Activated CD4-positive, CD25-positive, alpha-beta regulatory T cell treated with anti-CD3 and anti-CD28 coated beads, Interleukin-2, amount 50 U/mL, for 72 hours (primary cell): ENCODE results near the gene PTMA.
"Not testable (repeated sequence)": the region's sequence is repeated elsewhere in the genome, so short reads cannot be mapped to it uniquely, and the experiment has no call there.

ENCODE experiments used
- DNase-seq: peaks from one replicate; pipeline ENCODE4 v3.0.0; 2021

PTMA gene

GRCh38 chr2:231717281-231718171 lies 9.2 kb downstream of the PTMA start:
- peak; percentile 61 for DNase-seq

DNA sequence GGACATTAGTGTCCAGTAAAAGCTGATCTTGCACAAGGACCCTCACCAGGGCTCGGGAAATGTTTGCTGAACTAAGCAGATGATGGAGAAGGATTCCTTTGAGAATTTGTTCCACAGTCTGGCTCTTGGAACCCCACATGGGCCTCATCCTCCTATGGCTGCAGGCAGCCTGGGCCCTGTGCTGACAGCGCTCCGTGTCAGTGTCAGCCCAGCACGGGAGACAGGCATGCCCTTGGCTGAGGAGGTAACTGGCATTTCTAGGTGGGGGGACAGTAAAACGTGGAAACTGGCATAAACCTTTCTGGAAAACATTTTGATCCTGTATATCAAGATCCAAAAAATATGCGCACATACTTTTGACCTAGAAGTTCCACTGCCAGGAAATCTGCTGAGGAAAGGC lies 10.5 kb downstream of the PTMA start:
- DNase-seq: no peak

DNA sequence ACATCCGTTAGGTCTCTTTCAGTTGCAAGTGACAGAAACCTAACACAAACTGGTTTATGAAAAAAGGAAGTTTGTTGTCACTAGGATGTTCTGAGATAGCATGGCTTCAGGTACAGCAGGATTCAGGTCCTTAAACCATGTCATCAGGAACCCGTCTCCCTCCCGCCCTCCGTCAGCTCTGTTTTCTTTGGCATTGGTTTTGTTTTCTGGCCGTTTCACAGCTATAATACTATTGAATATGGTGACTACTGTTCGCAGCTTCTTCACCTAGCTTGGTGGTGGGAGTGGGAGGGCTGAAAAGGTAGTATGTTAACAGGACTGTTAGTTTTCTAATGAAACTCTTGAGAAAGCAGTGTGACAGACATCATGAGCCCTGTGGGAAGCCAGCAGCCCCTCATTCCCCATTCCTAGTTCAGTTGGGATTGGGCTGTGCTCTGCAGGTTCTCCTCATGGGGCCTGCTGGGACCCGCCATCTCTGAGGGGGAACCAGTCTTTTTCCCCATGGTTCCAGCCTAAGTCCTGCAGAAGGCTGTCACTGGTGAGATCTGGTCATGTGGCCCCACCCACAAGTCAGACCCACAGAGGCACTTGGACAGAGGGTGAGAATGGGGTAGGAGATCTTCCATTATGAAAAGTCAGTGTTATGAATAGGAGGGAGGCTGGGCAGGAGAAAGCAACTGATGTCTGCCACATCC lies 12.1 kb downstream of the PTMA start:
- DNase-seq: no peak

- DNase-seq: no peak
These were observed 13.0 kb downstream of the PTMA start for GRCh38 chr2:231720987-231721966.

GRCh38 chr2:231722721-231723307 lies 14.5 kb downstream of the PTMA start:
- DNase-seq: no peak

DNA sequence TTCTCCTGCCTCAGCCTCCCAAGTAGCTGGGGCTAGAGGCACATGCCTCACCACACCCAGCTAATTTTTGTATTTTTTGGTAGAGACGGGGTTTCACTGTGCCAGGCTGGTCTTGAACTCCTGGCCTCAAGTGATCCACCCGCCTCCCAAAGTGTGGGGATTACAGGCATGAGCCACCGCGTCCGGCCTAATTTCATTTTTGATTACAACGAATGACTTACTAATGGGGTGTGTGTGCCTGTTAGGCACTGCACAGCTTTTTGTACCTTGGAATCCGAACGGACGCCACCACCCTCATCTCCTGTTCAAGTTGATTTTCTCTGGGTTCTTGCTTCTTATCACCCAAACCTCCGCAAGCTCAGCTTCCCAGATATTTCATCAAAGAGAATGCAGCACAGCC lies 17.2 kb downstream of the PTMA start:
- no peak for DNase-seq

GRCh38 chr2:231726276-231726675 lies 18.0 kb downstream of the PTMA start:
- DNase-seq: no peak

DNA sequence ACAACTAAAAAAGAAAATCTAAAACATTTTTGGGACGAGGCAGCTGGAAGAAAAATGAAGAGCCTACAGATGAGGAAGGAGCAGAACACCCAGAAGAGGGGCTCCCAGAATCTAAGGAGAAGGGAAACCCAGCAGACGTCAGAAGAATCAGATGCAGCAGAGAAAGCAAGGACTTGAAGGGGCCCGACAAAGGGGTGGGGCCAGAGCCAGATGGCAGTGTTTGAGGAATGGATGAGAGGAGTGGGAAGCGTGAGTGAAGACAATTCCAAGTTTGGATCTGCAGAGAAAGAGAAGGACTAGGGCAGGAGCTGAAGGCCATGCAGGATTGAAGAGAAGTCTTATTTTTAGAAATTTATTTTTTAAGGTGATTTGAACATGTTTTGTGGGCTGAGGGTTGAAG lies 19.3 kb downstream of the PTMA start:
- DNase-seq: no peak

GRCh38 chr2:231732604-231733003 lies 24.3 kb downstream of the PTMA start:
- DNase-seq: no peak

- DNase-seq: no peak
These were observed 29.4 kb downstream of the PTMA start for GRCh38 chr2:231737761-231738160.

DNA sequence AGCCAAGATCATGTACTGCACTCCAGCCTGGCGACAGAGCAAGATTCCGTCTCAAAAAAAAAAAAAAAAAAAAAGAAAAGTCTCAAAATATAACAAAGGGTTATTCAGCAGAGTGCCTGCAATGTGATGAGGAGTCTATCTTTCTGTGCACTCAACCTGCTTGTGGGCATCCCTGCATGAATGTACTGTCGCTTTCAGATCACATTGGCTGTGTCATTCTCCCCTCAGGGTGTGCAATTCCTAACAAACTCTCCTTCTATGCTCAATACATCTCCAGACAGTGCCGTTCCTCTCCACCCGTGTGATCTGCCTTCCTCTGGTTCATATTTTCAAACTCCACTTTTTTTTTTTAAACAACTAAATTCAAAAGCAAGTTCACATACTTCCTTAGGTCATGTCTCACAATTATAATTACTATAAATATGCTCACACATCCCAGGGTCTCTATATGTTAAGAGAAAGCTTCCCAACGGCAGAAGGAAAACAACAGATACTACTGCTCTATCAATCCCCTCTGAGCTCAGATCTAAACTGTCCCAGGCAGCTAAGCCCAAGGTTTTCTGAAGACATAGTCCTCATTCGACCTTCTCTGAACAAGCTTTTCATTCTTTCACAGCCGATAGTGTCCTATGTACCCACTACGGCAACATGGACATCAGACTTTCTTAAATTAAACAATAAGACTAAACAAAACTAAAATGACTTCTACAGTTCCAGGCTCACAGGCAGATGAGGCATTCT lies 35.2 kb downstream of the PTMA start:
- no peak for DNase-seq

DNA sequence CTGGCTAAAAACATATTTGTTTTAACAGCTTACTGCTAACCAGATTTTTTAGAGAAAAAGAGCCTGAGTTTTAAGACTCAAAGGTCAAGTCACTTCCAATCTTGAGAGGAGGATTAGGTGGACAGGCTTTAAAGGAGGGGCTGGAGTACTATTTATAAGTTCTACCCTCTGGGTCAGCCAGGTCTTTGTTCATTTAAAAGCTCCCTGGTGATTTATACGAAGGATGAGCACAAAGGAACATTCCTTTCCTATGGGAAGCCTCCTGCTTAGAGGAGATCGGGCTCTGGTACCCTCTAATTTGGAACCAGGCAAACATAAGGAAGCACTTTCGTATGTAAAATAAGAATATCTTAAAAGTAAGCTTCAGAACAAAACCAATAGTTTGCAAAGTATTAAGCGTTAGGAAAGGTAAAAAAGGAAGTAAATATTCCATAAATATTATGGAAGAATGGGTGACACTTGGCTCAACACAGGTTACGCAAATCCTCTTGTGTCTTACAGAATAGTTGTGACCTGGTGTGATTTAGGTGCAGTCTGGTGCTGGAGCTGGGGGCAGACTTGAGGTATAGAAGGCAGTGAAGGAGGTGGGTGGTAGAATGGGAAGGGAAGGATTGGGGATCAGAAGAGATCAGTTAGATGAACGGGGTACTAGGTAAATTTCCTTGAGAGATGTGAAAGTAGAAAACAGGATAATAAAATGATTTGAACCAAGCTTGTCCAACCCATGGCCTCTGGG lies 37.1 kb downstream of the PTMA start:
- DNase-seq: no peak

- not testable (repeated sequence) for DNase-seq
These were observed 40.0 kb downstream of the PTMA start for GRCh38 chr2:231748153-231748896.

- DNase-seq: not testable (repeated sequence)
These were observed 40.7 kb downstream of the PTMA start for GRCh38 chr2:231749016-231749415.

DNA sequence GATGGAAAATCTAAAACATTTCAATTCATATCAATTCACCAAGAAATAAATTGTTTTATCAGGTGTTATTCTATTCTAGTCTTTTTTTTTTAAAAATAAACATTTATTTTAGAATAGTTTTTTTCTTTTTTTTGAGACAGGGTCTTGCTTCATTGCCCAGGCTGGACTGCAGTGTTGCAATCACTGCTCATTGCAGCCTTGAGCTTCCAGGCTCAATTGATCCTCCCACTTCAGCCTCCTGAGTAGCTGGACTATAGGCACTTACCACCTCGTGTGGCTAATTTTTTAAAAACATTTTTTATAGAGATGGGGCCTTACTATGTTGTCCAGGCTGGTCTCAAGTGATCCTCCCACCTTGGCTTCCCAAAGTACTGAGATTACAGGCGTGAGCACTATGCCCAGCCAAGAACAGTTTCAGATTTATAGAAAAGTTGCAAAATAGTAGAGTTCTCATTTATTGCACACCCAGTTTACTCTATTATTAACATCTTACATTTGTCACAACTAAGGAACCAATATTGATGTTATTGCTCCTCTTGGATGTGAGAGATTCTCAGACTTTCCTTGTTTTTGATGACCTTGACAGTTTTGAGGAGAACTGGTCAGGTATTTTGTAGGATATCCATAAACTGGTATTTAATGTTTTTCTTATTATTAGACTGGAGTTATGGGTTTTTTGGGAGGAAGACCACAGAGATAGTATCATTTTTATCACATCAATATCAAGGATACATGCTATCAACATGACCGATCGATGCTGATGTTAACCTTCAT lies 42.9 kb downstream of the PTMA start:
- no peak for DNase-seq

DNA sequence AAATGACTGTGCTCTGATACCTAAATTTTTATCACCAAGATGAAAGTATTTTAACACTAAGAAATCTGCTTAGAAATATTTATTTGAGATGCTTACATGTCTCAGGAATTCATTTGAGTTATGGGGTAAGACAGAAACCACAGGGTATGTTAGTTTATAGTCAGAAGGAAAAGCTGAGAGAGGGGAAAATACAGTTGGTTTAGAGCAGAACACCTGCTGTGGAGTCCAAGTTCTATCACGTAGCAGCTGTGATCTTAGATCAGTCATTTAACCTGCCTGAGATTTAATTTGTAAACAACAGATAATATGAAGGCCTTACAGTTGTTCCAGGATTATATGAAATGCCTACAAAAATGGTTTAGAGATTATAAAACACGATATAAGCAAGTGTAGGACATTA lies 43.7 kb downstream of the PTMA start:
- no peak for DNase-seq

DNA sequence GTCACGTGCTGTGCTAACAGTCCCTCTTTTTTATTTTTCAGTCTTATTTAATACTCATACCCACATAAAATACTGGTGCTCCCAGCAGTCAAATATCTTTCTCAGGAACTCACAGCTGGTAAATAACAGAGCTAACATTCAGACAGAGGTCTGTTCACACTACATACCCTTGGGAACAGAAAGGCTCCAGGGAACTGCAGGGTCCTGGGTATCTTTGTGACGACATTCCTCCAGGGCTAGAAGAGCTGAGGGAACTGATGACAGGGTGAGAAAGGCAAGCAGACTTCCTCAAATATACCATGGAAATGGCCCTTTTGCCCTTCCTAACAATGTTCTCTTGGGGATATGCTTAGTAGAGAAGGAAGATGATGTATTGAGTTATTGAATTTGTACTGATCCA lies 53.4 kb downstream of the PTMA start:
- no peak for DNase-seq
